ENCODE data around the gene CIDEA.

Gene CIDEA

DNA sequence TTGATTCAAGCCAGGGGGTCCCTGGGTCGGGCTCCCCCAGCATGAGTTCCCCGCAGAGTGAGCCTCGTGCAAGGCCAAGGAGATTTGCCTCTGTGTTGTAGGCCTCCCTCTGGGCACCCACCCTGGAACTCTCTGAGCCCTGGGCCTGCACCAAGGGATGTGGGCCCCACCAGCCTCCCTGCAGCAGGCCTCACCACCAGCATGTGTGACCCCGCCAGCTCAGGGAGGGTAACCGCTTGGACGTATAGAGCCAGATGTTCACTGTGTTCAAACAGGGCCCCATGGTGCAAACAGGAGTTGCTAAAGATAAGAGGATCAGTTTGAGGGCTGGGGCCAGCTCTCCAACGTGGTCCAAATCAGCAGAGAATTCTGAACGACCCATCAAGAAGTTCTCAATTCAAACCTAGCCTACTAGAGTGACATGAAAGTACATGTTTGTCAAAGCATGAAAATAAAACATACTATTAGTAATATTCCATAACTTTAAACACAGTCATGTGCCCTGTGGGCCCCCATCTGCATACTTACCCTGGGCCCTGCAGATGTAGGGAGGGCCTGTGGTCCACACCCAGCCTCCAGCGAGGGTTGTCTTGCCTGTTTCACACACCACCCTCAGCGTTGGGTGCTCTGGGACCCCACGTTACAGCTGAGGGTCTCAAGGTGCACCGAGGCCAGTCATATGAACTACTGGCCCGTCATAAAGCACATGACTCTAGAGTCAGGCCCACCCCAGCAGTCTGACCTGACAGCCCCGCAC, 48.4 kb downstream of the CIDEA start:
- DNase-seq, result no peak

DNA sequence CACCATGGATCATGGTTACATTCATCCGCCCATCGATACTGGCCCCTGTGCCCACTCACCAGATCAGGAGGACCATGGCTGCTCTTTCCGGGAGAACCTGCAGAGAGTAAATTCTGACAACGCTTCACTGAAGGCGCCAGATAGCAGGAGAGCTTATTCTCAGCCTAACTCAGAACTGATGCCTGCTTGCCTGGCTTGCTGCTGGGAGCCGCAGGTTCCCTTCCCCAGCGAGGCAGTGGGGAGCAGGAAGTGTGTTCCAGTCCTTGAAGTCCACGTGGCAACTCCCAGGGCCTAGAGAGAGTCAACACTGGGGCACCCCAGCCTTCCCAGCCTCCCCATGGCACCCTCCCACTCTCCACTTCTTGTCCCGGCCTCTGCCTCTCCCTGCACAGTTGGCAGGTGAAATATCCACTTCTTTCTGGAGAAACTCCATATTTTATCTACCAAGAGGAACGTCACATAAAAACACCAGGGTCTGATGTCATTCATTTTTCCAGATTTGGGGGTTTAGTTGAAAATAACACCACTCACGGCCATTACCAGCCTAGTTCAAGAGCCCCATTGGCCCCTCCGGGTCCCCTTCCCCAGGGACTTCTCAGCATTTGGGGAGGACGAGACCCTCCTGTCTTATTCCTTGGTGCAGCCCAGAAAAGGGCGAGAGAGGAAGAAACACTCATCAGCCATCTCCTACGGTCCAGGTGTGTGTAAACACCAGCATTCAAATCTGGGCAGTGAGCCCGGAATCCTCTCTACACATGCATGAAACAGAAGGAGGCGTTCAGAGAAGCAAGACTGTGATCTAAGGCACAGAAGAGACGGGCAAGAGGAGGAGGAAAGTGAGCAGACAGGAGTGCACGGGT, 50.4 kb downstream of the CIDEA start:
- no peak for DNase-seq

DNA sequence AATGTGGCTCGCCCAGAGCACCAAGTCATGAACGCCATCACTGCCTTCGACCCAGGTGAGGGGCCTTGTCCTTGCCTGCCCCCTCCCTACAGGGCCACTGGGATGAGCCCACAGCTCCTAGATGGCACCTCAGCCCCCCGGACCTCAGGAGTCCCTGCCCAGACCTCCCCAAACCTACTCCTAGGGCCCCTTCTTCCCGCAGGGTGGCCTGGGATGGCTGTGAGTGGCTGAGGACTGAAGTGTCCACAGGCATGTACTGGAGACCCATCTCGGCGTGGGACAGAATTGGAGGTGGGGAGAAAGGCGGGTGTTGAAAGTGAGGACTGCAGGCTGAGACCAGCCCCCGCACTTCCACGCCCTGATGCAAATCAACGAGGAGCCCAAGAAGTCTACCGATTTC, 51.0 kb downstream of the CIDEA start:
- no peak for DNase-seq

DNA sequence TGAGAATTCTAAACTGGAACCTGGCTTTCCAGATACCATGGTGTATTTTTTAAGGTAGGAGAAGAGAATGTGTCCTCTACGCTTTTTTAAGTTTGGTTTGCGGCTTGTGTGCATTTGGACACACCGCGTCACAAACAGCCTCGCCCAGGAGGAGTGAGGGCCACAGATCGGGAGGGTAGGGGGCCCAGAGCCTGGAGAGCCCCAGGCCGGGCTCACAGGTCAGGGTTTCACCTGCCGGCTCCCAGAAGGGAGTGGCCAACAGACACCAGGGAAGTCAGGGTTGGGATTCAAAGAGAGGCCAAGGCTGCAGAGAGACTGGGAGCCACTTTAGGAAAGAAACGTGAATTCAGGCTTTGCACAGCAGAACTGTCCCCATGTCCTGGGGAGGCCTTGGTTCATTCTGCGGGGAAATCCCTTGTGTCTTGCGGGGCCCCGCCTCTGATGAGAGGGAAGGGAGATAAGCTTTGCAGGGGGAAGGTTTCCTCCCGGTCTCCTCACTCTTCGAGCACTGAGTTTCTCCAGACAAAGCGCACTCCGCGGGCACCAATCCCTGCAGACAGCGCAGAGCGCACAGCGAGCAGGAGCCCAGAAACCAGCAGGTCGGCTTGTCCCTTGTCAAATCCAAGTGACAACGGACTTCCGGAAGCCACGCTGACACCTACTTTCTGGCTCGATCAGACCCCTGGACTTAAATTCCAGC, 51.9 kb downstream of the CIDEA start:
- DNase-seq, result no peak

DNA sequence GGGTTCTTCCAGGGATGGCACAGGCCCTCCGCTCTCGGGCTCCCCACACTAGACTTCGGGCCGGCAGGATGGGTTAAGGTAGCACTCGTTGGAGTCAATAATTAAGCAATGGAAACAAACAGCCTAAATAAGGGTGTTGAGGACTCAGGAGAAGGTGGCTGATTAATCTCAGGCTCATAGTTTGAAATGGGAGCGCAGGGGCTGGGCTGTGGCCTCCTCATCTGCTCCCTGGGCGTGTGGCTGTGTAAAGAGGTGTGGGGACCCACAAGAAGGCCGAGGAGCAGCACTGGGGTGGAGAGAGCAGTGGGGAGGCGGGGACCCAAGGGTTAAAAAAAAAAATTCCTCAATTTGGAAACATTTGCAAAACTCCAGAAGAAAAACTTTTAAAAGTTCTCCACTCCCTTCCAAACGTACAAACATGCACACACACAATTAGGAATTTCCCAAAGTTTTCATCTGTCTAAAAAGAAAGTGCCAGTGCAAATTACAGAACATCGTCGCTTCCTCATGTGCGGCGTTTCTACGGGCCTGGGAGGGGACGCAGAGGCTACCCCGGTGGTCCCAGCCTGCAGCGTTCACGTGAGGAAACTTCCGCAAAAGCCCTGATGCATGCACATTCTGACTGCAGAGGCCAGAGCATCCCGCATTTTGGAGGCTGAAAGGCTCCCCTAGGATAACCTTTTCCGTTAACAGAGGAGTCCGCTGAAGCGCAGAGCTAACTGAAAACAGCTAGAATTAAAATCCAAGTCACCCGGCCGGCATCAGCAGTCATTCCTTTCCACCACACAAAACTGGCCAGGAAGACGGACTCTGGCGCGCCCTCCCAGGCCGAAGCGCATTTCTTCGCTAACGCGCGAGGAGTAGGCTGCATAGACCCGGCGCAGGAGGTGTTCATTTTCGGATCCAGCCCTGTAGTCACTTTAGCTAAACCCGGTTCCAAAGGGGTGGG, 52.9 kb downstream of the CIDEA start:
- DNase-seq, result peak; percentile 77

DNA sequence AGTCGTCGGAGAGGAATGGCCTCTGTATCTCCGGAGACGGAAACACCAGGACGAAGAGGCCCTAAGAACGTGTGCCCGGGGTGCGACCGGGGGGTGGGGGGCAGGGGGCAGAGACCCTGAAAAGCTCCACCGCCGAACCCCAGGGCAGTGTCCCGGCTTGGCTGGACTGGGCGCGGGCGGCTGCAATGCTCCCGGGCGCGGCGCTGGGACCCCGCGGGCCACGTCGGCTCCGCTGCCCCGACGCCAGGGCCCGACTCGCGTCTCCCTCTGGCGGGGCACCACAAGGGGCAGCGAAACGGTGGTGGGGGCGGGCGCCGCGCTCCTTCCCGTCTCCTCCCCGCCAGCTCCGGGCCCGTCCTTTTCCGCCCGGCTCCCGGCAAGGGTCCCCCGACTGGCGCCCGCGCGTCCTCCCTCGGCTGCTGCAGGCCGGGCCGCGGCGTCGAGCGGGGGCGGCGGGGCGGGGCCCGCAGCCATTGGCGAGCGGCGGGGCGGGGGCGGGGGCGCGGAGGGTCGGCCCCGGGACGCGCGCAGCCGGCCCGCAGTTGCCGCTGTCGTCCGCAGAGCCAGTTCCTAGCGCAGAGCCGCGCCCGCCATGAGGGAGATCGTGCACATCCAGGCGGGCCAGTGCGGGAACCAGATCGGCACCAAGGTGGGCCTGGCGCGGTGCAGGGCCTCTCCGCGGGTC, 53.7 kb downstream of the CIDEA start, which contains the start of gene TUBB6:
Gene TUBB6, plus strand, starts transcription at position 541 of the 685 bp plus-strand sequence. Its CDS starts 52 bp downstream, at position 593.
- DNase-seq, result peak; percentile 92

DNA sequence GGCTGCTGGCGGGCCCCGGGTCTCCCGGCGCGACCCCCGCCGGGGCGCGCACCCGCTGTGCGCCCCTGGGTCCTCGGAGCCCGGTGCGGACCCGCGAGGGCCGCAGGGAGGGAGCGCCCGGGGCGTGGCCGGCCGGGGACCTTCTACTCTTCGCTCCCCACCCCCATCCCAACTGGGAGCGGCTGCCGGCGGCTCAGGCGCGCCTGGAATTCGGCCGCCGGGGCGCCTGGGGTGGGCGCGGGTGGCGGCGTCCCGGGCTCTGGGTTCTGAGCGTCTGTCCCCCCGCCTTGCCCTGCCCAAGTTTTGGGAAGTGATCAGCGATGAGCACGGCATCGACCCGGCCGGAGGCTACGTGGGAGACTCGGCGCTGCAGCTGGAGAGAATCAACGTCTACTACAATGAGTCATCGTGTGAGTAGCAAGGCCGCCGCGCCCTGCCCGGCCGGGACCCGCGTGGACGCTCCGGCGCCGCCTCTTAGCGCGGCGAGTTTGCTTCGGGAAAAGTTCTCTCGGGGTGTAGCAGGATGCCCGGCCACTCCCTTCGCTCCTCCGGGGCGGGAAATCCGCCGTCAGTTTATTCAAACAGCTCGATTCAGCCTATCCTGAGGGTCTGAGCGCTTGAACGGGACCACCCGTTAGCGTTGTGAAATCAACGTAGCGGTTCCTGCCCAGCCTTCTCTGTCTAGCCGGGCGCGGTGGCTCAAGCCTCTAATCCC, 54.4 kb downstream of the CIDEA start:
- peak; percentile 92 for DNase-seq

DNA sequence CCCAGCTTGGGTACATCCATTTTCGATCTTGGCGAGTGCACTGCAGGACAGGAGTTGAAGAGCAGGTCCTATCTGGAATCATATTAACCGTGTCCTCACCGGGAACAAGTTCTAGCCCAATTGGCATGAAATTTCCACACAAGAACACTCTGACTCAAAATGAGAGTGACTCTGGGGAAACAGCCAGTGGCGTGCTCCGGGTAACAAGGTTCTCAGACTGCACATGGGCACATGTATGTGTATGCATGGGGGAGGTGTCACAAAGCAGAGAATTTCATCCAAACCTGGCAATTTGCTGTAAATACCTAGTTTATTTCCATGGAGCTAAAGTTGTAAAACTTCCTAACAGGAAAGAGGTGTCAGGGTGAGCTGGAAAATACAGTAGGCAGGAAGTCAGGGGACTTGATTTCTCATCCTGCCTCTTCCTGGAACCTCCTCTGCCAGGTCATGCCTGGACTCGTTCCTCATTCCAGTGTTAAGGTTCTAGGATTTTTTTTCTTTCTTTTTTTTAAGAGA, 55.6 kb downstream of the CIDEA start:
- peak; percentile 33 for DNase-seq

DNA sequence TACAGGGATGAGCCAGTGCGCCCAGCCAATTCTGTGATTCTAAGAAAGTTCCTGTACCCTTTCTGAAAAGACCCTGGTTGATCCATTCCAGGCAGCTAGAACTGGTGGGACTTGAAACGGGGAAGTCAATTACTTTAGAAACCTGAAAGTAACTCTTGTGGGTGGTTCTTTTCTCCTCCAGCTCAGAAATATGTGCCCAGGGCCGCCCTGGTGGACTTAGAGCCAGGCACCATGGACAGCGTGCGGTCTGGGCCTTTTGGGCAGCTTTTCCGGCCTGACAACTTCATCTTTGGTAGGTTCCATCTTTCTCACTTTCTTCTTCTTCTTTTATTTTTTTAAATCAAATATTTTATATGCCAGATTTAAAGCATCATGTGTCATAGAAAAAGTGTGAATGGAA, 56.6 kb downstream of the CIDEA start:
- no peak for DNase-seq

DNA sequence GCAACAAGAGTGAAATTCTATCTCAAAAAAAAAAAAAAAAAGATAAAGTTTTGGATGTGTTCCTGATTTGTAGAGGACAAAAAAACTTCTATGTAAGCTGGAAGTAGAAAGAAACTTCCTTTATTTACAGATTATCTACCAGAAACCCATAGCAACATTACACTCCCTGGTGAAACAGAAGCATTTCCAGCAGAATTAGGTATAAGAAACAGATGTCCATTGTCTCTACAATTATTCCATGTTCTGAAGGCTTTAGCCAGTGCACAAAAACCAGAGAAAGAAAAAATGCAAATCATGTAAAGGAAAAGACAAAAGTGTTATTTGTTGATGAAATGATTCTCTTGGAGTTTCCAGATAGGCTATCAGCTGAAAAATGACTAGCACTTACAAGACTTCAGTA, 58.8 kb downstream of the CIDEA start:
- DNase-seq, result no peak

DNA sequence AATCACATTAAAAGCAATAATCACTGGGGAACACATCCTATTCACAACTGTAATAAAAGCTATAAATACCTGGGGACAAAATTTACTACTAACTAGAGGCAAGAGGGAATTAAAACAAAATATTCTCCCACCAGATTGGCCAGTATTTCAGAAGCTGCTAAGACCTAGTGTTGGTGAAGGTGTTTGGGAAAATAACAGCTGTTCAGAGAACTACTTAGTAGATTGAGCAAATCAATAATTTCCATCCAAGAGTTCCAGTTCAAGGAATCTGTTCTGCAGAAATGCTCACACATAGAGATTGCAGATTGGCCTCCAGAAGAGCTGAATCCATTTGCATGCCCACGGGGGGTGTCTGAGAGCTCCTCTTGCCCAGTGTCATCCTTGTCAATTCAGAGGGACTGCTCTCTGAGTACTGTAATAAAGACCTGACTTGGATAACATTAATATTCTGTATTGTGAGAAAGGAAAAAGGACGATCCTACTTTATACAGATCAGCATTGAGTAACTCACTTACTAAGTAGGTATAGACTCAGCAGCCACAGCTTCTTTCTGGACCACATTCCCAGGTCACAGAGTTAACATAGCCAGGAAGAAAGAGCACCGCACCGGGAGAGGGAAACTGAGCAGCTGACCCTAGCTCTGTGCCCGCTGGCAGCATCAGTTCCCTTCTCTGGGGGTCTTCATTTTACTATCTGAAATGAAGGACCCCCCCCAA, 59.5 kb downstream of the CIDEA start:
- DNase-seq, result no peak

DNA sequence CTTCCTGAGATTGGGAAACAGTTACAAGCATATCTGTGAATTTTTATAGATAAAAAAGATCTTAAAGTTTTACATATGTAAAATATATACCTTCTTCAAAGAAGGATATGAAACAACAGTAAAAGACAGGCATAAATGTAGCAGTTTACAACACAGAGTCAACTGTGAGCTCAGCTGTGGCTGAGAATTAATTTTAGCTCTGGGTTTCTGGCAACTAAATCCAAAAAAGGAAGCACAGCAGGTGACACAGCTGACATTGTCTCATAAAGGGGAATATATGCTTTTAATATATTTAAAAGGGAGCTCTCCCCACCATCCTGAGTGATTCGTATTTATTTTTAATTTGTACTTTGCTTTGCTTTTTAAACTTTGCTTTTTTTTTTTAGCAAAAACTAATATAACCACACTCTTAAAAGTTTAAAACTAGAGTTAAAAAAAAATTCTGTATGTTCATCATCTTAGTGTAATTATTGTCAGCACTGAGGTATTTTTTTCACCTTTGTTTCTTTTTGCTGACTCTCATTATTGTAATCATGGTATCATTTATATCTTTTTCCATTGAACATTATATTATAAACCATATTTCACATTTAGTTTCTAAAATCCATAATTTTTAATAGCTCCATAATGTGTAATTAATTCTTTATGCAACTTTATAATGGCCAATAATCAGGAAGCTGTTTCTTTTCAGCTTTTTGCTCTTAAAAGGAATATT, 60.6 kb downstream of the CIDEA start:
- no peak for DNase-seq

DNA sequence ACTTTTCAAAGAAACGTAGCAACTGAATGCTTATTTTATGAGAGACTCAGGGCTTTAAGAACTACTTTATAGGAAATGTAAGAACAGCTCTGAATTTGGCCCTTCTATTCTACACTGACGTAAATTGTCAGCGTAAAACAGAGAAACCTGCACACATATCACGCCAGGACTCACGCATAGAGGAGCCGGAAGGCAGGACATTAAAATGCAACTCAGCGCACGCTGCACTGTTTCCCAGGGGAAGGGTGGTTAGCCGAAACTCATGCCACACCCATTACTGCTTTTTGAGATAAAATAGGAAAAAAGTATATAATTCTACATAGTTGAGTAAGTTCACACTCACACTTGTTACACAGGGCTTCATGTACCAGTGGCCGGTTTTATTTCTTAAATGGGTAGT, 61.3 kb downstream of the CIDEA start:
- no peak for DNase-seq

DNA sequence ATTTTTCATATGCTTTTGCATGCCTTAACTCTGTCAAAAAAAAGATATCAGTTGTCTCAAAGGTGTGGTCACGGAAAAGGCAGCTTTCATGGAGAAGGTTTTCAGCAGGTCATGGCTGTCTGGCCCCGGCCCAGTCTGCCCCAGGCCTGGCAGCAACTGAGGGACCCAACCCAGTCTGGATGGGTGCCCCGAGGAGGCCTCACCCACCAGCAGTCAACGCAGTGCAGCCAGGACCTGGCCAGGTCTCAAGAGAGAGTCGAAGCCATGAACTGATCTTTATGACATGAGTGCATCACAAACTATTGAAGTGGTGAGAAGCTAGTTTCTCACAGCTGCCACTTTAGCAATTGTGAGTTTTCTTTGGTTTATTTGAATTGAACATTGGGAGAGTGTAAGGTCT, 61.8 kb downstream of the CIDEA start:
- no peak for DNase-seq

DNA sequence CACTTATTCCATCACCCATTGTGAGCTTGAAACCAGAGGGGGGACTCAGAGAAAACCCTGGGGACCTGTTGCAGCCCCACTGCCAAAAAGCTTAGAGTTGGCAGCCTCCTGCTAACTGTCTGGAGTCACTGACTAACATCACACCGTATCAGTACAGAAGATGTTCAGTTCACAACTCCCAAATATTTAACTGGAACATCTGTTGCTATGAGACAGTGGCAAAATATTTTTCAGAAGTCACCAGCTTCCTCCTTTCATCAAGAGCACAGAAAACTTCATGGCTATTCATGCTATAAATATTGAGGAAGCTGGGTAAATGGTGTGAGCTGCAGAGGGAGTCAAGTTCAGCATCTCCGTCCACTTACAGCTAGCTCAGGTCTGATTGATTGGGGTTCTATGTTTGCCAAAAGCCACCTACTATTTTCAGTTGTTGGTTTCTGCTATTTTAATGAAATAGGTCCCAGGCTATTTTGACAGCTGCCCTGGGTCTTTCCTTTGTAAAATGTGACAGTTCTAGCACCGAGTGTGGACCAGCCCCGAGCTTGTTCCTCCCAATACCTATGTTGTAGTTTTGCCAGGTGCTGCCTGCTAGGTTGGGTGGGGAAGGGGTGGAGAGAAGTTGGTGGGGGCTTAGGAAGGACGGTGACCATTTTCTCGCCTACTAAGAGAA, 63.6 kb downstream of the CIDEA start:
- DNase-seq, result peak; percentile 59

DNA sequence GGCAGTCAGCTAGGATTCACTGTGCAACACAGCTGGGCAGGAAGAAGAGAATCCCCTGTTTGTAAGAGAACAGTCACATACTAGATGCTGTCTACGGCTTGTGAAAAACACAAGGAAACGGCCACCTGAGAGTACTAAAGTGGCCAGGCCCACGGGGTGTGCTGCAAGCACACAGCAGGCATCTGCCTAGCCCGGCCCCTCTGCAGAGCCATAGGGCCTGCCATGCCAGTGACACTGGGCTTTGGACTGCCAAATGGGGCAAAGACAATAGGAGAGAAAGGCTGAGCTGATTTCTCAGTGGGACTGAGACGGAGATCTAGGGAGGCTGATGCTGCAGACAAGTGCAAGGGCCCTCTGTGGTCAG, 64.2 kb downstream of the CIDEA start:
- no peak for DNase-seq

DNA sequence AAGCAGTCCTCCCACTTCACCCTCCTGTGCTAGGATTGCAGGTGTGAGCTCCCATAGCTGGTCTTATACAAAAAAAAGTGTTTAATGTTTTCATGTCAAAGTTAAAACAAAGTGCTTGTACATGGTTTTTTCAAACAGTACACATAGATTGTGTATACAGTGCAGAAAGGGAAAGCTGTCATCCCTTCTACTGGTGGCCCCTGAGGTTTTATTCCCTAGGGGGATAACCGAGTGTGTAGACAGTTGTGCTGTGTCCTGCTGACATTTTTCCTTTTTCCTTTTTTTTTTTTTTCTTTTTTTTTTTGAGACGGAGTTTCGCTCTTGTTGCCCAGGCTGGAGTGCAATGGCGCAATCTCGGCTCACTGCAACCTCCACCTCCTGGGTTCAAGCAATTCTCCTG, 64.7 kb downstream of the CIDEA start:
- DNase-seq, result no peak

DNA sequence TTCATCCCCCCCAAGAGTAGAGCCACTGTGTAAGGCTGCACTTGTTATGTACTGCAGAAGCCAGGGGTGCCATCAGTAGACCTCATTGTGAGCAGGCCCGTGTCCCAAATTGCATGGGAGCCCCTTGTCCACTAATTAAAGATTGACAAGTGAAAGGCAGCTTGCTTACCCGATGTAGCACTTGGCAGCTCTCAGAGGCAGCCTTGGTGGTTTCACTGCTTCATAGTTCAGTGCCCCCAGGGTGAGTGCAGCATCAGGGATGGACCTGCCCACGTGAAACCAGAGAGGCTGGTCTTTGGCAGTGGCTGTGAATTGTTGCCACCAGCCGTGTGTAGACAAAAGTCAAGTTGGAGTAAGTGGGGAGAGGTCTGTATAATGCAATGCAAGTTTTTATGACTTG, 67.2 kb downstream of the CIDEA start:
- DNase-seq, result no peak

Measured in HCEC 1CT (cell line).